Measurements from ENCODE around the gene CTBP2.

DNA sequence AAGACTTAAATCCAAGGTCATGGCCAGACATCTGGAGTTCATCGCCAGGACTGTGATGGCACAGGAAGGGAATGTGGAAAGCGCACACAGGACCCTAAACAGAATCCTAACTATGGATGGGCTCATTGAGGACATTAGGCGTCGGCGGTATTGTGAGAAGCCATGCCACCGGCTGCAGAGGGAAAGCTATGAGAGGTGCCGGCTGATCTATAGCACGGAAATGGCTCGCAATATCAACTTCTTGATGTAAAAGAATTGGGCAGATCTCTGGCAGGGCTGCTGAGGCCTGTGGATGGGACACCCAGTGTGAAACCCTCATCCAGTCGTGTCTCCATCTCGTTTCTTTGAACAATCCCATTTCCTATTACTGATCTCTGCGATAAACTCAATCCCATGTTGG lies 6.3 kb upstream of the CTBP2 start:
- TF ChIP-seq, protein P1, sequence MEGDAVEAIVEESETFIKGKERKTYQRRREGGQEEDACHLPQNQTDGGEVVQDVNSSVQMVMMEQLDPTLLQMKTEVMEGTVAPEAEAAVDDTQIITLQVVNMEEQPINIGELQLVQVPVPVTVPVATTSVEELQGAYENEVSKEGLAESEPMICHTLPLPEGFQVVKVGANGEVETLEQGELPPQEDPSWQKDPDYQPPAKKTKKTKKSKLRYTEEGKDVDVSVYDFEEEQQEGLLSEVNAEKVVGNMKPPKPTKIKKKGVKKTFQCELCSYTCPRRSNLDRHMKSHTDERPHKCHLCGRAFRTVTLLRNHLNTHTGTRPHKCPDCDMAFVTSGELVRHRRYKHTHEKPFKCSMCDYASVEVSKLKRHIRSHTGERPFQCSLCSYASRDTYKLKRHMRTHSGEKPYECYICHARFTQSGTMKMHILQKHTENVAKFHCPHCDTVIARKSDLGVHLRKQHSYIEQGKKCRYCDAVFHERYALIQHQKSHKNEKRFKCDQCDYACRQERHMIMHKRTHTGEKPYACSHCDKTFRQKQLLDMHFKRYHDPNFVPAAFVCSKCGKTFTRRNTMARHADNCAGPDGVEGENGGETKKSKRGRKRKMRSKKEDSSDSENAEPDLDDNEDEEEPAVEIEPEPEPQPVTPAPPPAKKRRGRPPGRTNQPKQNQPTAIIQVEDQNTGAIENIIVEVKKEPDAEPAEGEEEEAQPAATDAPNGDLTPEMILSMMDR (IDR thresholded peaks at IDR 0.05): no peak
- TF ChIP-seq POLR2A (IDR thresholded peaks at IDR 0.05): no peak

All from right lobe of liver (tissue), 4 donors.